NCI-H524 (cell line): ENCODE measurements around the gene TMEM145.
A peak's percentile ranks its signal among the peaks of the same experiment; 100 is the strongest.
"Not testable (repeated sequence)": the region's sequence is repeated elsewhere in the genome, so short reads cannot be mapped to it uniquely, and the experiment has no call there.

ENCODE experiments used
- DNase-seq, 2 experiments: peaks; one replicate each; lab custom pipeline; 2025; lab: John Stamatoyannopoulos, UW

The TMEM145 gene

DNA sequence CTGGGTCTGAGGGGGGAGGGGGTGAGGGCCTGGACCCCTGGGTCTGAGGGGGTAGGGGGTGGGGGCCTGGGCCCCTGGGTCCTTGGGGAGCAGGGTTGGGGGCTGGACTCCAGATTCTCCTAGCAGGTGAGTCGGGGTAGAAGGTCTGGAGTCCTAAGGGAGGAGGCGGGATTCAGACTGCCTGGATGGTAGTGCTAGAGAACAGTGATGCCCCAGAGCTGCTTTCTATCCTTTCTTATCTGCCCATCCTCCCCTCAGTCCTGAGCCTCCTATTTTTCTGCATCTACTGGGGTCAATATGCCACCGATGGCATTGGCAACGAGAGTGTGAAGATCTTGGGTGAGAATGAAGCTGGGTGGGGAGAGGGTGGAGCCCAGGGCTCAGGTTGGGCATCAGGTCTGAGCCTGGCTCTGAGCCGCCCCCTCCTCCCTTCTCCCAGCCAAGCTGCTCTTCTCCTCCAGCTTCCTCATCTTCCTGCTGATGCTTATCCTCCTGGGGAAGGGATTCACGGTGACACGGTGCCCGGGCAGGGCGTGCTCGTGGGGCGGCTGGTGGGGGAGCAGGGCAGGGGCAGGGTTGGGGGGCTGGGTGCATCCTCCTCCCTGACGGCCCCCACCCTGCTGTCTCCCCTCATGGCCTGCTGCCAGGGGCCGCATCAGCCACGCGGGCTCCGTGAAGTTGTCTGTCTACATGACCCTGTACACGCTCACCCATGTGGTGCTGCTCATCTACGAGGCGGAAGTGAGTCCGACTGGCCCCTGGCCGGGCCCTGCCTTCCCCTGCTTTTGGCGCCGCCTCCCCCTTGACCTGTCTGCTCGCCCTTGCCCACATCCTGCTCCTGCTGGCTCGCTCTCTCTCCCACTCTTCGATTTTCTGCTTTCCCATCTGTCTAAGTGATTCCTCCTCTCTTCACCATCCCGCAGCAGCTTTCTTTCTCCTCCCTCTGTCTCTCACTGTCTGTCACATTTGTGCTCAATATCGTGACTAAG is 3.4 kb downstream of the TMEM145 start:
- peak in 1 of 2 experiments; percentile 23 for DNase-seq

DNA sequence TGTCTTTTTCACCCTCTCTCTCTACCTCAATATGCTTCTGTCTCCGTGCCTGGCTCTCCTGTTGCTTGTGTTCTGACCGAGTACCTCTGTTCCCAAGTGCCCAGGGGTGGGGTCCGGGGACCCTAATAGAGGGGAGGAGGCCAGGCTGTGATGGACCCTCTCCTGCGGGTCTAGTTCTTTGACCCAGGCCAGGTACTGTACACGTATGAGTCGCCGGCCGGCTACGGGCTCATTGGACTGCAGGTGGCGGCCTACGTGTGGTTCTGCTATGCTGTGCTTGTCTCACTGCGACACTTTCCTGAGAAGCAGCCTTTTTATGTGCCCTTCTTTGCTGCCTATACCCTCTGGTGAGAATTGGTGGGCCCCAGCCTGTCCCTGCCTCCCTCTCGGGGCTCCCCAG is 4.4 kb downstream of the TMEM145 start:
- DNase-seq: no peak

DNA sequence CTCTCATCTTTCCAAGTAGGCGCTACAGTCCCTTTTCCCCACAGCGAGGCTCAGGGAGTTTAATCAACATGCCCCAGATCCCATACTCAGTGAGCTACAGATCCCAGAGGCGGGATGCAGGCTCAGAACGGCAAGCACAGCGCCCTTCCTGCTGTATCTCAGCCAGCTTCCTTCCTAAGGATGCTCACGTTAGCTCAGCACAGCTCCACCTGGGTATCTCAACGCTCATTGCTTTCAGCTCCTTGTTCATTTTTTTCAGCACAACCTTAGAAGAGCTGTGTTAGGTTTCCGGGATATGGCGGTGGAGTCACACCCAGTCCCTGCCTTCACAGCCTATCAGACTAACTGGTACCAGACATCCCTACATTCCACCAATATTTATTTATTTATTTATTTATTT is 9.2 kb downstream of the TMEM145 start:
- no peak for DNase-seq

DNA sequence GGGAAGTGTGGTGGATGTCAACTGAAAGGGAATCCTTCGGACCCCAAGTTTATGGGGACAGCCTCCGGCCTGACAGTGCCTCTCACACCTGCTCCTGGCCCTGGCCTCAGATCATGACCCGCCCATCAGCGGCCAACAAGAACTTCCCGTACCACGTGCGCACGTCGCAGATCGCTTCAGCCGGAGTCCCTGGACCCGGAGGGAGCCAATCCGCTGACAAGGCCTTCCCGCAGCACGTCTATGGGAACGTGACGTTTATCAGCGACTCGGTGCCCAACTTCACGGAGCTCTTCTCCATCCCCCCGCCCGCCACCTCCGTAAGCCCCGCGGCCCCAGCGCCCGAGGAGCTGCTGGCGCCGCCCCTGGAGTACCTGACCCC is 10.4 kb downstream of the TMEM145 start:
- no peak for DNase-seq

DNA sequence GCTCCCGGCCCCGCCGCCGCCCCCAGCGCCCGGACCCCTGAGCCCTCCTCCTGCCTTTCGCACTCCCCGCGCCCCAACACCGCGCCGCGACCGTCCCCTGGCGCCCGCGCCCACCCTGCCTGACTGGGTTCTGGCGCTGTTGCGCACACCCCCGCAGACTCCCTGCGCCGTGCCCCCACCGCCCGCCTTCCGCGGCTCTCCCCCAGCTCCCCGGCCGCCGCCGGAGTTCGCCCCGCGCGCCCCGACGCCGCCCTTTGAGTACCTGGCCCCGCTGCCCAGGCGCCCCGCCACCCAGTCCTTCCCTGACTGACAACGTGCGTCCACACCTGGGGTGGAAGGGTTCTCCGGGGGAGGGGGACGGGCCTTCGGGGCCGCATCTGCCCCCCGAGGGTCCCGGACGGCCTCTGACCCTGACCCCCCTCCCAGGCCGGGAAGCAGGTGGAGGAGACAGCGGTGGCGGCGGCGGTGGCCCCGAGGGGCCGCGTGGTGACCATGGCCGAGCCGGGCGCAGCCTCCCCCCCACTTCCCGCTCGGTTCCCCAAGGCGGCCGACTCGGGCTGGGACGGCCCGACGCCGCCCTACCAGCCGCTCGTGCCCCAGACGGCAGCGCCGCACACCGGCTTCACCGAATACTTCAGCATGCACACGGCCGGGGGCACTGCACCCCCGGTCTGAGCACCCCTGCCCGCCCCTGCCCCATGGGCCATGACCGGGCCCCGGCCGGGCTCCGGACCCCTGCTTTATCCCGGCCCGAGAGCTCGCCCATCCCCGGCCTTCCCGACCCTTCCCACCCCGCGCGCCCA is 10.9 kb downstream of the TMEM145 start:
- DNase-seq: no peak

DNA sequence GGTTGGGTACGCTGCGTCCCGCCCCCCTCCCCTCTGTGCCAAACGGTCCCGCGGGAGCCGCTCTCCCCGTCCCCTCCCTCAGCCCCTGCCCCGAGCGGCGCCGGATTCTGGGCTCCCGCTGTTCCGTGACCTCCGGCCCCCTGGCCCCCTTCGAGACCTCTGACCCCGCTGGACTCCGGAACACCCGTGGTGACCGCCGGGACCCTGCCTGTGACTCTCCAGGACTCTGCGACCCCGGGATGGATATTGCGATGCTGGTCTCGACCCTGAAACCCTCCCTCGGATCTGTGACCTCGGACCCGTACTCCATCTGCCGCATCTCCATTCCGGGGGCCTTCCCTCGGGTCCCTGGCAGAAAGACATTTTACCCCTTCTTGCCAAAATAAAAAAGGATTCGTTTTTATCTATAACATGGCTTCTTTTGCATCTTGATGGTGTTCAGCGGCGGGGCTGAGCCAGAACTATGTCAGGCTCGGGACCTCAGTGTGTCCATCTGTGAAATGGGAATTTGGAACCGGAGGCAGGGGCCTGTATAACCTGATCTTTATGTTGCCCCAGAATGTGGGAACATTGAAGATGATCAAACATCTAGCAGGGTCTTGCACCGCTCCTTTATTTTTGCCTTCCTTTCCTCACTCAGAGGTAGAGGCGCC is 11.7 kb downstream of the TMEM145 start:
- no peak for DNase-seq

DNA sequence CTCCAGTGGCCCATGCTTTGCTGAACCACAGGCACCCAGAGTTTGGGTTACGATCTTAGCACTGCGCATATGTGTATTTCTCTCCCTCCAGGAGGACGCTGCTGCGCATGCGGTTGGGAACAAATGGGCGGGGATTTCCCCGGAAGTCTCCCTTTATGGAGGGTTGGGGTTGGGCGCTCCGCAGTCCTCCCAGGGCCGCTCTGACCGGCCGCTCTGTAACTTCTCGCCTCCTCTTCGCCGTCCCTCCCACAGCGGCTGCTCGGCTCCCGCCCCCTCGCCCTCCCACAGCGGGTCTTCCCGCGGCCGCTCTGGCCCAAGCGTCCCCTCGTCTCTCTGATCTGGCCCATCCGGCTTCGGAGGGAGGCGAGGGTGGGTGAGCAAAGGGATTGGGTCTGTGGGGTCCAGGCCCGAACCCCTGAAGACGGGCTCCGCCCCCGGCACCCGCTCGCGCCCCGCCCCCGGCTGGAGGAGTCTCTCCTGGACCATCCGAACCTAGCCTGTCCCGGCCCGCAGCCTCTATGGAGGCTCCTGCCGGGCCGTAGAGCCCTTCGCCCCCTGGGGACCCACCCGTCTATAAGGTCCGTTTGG is 12.3 kb downstream of the TMEM145 start, which contains the start of gene MEGF8:
TSS of gene MEGF8 (plus strand) at position 328 of the 588 bp plus-strand sequence. CDS start 609 bp downstream, outside the sequence.
- peak; percentile 96 to 99 for DNase-seq

DNA sequence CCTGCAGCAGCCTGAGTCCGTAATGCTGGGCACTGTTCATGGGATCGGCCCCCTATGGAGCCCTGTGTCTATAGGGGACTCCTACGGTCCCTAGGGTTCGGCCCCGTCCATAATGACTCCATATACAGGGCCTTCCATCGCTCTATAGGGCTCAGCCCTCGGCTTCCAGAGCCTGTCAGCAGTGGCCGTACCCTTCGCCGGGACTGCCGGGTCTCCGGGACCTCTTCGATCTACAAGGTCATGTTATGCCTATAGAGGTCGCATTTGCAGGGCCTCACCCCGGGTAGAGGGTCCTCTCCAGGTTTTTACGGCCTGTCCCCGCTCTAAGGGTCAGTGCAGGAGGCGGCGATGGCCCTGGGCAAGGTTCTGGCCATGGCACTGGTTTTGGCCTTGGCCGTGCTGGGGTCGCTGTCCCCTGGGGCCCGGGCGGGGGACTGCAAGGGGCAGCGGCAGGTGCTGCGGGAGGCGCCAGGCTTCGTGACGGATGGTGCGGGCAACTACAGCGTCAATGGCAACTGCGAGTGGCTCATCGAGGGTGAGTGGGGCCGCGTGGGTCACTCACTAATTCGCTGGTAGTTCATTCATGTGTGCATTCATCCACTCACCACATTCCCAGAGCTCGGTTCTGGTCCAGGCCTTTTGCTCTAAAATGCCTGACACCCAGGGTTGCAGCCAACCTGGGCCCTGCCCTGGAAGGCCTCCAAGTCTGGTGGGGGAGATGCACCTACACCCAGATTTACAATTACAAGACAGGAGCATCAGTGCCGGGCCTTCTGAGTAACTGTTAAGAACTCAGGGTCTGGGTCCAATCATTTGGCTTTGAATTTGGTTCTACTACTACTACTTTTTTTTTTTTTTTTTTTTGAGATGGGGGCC is 13.0 kb downstream of the TMEM145 start:
- DNase-seq: no peak

DNA sequence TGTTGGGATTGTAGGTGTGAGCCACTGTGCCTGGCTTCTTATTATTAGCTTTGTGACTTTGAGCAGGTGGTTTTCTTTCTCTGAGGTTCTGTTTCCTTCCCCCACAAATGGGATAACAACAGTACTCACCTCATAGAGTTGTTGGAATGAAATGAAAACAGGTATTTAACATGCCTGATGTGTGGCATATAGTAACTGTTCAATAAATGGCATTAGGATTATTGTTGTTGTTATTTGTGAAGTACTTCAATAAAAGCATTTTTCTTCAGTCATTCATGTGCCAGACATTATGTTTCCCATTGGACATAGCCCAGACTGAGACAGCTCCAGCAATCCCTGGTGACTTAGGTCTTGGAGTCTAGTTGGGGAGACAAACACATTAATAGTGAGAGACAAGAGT is 13.9 kb downstream of the TMEM145 start:
- DNase-seq: no peak

DNA sequence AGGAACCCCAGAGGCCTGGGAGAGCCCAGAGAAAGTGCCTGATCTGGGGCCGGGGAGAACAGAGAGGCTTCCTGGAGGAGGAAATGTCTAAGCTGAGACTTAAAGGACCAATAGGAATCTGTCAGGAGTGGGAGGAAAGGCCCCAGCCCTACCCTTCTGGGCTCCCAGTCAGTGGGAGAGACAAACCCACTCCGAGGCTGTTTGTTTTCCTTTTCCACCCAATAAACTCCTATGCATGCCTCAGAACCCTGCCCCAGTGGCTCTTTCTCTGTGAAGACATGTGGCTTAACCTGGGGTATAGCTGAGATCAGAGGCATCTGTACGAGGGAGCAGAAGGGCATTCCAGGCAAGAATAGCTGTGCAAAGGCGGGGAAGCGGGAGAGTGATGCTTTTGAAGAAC is 14.3 kb downstream of the TMEM145 start:
- DNase-seq: no peak

DNA sequence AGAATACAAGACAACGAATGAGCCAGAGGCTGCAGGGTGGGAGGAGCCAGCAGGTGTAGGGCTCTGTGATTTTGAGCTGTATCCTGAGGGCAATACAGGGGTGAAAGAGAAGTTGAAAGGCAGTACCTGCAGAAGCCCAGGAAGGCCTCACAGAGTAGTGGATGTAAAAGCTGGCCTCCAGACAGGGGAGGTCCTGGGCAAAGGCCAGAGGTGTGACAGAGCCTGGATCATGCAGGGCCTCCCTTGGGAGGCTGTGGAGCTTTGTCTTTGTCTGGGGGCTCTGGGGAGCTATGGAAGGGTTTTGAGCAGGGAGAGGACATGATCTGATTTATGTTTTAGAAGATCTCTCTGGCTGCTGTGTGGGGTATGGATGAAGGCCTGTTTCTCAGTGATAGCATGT is 15.0 kb downstream of the TMEM145 start:
- DNase-seq: no peak

DNA sequence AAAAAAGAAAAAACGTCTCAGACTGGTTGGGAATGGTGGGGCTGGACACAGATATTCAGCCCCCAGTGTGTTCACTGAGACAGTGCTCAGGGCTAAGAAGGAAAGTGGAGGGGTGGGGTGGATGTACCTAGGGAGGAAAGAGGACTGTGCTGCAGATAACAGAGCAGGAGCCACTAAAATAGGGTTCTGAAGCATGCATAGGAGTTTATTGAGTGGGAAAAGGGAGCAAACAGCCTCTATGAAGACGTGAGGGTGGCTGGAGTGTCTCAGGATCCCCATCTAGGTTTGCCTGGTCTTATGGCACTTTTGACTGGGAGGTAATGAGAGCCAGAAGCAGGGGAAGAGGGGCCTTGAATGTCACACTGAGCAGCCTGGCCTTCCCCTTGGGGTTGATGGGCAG is 15.7 kb downstream of the TMEM145 start:
- DNase-seq: no peak

DNA sequence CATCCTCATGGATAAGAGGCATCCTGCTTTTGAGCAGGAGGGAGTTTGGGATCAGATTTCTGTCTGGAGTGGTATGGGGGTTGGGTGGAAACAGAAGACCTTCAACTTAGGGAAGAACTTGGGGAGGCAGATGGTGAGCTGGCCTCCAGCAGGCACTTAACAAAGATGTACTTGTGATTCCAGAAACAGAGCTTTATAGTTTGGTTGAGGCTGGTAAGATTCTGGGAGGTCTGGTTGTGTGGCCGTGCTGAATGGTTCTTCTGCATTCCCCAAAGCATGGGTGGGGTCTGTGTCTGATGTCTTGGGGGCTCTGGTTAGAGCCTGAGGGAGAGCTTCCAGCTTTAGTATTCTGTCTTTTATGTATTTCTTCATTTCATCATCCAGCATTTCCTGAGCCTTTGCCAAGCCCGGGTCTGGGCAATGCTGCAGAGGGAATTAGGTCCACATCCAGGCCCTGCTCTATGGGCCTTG is 17.2 kb downstream of the TMEM145 start:
- peak; percentile 97 to 99 for DNase-seq

DNA sequence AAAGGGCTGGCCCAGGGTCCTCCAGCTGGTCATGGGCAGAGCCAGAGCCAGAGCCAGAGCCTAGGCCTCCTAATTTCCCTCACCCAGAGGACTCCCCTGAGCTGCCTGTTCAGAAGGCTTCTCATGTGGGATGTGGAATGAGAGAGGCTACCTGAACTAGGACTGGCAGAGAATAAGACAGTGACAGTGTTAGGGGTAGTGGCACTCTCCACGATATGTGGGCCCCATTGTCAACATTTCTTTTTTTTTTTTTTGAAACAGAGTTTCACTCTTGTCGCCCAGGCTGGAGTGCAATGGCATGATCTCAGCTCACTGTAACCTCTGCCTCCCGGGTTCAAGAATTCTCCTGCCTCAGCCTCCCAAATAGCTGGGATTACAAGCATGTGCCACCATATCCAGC is 18.2 kb downstream of the TMEM145 start:
- not testable (repeated sequence) for DNase-seq

DNA sequence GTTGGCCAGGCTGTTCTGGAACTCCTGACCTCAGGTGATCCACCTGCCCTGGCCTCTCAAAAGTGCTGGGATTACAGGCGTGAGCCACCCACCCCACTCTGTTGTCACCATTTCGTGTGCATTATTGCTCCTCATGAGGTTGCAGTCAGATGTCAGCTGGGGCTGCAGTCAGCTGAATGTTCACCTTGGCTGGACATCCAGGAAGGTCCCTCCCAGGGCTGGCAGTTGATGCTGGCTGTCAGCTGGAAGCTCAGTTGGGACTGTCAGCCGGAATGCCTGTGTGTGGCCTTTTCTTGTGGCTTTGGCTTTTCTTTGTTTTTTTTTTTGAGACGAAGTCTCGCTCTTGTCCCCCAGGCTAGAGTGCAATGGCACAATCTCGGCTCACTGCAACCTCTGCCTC is 18.9 kb downstream of the TMEM145 start:
- no peak for DNase-seq

DNA sequence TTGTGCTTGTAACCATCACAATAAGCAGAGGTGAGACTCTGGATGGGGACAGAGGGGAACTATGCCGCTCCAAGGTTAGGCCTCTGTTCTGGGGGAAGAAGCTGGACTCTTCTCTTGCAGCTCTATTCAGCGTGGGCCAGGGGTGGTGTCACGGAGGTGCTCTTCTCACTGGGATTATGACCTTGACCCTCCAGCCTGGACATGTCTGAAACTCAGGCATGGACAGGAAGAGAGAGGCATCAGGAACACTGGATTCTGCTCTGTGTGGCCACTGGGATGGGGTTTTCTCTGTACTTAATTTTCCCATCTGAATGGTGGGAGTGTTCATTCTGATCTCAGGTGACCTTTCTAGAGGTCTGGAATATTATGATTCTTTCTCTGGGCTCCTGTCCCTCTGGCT is 19.9 kb downstream of the TMEM145 start:
- no peak for DNase-seq

DNA sequence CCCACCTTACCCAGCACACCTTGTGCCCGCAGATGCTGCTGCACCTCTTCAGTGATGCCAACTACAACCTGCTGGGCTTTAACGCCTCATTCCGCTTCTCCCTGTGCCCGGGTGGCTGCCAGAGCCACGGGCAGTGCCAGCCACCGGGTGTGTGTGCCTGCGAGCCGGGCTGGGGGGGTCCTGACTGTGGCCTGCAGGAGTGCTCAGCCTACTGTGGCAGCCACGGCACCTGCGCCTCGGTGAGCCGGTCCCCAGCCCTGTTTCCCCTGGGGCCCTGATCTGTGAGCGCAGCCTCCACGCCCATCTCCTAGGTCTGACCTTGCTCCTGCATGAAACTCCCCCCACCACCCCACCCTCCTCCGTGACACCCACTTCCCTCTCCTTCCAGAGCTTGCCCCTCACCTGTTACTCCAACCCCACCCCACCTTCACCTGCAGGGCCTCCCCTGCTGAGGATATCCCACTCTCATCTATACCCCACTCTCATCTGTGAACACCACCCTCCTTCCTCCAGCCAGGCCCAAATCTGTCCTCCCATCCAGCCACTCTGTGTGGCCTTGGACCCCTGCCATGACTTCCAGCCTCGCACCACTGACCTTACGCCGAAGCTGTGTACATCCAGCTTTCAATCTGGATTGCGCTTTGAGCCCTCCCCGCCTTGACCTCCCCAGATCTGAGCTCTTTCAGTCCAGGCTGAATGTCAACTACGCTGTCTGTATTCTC is 21.0 kb downstream of the TMEM145 start:
- no peak for DNase-seq

DNA sequence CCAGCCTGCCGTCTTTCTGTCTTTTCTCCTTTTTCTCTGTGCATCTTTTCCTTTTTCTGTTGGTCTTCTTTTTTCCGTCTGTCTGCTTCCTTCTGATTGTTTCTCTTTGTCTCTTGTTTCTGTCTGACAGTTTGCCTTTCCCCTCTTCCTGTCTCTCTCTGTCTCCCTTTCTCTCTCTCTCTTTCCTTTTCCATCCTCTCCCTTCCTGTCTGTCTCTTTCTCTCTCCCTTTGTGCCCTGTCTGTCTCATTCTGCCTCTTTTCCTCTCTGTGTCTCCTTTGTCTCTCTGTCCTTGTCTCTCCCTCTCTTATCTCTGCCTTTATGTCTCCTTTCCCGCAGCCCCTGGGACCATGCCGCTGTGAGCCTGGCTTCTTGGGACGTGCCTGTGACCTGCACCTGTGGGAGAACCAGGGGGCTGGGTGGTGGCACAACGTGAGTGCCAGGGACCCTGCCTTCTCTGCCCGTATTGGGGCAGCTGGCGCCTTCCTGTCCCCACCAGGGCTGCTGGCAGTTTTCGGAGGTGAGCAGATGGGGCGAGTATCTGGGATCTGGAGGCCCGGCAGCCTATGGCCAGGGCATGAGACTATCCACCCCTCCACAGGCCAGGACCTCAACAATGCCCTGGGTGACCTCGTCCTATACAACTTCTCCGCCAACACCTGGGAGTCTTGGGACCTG is 21.7 kb downstream of the TMEM145 start:
- DNase-seq: no peak

DNA sequence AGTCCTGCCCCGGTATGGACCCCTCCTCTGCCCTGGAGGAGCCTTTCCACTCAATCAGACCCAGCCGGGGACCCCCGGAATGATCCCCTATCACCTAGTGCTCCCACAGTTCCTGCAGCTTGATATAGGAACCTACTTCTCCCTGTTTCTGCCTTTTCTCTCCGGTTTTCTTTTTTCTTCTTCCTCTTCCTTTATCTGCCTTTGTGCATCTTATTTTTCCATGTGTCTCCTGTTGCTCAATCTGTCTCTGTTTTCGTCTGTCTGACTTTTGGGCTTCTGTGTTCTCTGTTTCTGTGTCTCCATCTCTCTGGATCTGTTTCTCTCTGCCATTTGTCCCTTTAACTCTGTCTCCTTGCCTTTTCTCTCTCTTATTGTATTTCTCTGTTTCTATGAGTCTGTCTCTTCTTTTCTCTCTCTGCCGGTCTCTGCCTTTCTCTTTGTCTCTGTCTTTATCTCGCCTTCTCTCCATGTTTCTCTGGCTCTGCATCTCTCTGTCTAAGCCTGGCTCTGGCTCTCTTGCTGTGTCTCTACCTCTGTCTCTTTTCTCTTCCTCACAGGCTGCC is 22.3 kb downstream of the TMEM145 start:
- DNase-seq: no peak
